Osteocyte (in vitro differentiated cells): Measurements from ENCODE around the gene DPEP3. TPM values are rescaled to one million over a fixed set of nuclear protein-coding genes. Genes with fewer than 3 reads are reported as not detected.
A peak's percentile ranks its signal among the peaks of the same experiment; 100 is the strongest.

Source experiments
- DNase-seq: peaks from one replicate; pipeline ENCODE4 v3.0.0; 2021; ENCODE audit warnings: mixed read lengths; ENCODE audit not compliant: unreplicated experiment; ENCODE audit errors: extremely low spot score
- H3K27ac Mint-ChIP-seq: one replicate; pipeline ENCODE4 v1.8.0; 2021; ENCODE audit warnings: mild to moderate bottlenecking, mixed read lengths; ENCODE audit not compliant: unreplicated experiment
- H3K27me3 Mint-ChIP-seq: one replicate; pipeline ENCODE4 v1.8.0; 2021; ENCODE audit warnings: mixed read lengths; ENCODE audit not compliant: unreplicated experiment
- H3K36me3 Mint-ChIP-seq: one replicate; pipeline ENCODE4 v1.8.0; 2021; ENCODE audit warnings: mixed read lengths; ENCODE audit not compliant: unreplicated experiment
- H3K4me1 Mint-ChIP-seq: one replicate; pipeline ENCODE4 v1.8.0; 2021; ENCODE audit warnings: mixed read lengths; ENCODE audit not compliant: unreplicated experiment
- H3K4me3 Mint-ChIP-seq: one replicate; pipeline ENCODE4 v1.8.0; 2021; ENCODE audit warnings: mild to moderate bottlenecking, moderate library complexity, mixed read lengths; ENCODE audit not compliant: unreplicated experiment
- H3K9me3 Mint-ChIP-seq: one replicate; pipeline ENCODE4 v1.8.0; 2021; ENCODE audit warnings: mixed read lengths; ENCODE audit not compliant: unreplicated experiment
- total RNA-seq: library from RNA; stranded (reverse); gene quantifications from 2 replicates; pipeline ENCODE4 v1.2.1, GENCODE V29; 2021
- TF ChIP-seq, protein P1 (sequence below): fragments of 200-600 bp; sonication (generic); IDR thresholded peaks from 2 replicates; pipeline ENCODE4 v1.5.0; 2021; ENCODE audit warnings: antibody characterized with exemption, mild to moderate bottlenecking, moderate library complexity

Gene DPEP3
- total RNA-seq, 1 donor from 2014 or later = not detected

DNA sequence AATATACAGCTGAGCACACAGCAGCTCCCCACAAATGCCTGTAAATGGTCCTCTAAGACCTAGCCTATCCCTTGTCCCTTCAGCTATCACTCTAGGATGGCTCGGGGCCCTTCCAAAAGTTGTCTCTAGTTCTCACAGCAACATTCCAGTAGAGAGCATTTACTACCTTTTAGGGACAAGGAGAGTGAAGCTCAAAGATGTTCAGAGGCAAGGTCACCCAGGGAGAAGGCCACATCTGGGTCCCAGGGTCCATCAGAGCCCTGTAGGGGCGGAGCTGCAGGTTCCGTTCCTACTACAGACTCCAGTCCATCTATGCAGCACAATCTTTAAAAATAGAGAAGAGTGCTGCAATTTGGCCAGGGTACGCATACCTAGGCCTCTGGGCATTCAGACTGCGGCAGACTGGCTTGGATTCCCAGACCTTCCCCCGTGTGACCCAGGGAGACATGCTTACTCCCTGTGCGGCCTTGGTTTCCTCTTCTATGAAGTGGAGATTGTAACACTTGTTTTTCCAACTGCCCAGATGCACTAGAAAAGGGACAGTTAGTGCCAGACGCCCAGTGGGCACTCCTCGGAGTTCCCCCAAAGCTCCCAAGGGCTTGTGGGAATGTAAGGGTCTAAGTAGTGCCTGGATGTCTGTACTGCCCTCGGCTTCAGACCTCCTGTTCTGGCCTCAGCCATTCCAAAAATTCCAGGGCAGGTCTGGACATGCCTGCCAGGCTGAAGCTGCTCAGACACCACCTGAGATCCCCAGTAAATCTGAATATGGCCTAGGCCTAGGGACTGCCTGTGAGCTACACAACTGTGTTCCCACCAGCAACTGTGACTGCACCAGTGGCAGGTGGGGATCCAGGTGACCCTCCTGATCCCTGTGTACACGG lies 14.4 kb downstream of the DPEP3 start:
- no peak for DNase-seq
- Mint-ChIP-seq H3K27ac (peak overlapping the region; percentile 95), H3K4me1 (peaks cover 42% of the 10 kb centered on the region), H3K4me3 (peak overlapping the region; percentile 96), H3K36me3 (peaks cover 21% of the 10 kb centered on the region), H3K9me3 (no peaks in the 10 kb centered on the region), H3K27me3 (no peaks in the 10 kb centered on the region)
- TF ChIP-seq, protein P1, sequence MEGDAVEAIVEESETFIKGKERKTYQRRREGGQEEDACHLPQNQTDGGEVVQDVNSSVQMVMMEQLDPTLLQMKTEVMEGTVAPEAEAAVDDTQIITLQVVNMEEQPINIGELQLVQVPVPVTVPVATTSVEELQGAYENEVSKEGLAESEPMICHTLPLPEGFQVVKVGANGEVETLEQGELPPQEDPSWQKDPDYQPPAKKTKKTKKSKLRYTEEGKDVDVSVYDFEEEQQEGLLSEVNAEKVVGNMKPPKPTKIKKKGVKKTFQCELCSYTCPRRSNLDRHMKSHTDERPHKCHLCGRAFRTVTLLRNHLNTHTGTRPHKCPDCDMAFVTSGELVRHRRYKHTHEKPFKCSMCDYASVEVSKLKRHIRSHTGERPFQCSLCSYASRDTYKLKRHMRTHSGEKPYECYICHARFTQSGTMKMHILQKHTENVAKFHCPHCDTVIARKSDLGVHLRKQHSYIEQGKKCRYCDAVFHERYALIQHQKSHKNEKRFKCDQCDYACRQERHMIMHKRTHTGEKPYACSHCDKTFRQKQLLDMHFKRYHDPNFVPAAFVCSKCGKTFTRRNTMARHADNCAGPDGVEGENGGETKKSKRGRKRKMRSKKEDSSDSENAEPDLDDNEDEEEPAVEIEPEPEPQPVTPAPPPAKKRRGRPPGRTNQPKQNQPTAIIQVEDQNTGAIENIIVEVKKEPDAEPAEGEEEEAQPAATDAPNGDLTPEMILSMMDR = no peak

DNA sequence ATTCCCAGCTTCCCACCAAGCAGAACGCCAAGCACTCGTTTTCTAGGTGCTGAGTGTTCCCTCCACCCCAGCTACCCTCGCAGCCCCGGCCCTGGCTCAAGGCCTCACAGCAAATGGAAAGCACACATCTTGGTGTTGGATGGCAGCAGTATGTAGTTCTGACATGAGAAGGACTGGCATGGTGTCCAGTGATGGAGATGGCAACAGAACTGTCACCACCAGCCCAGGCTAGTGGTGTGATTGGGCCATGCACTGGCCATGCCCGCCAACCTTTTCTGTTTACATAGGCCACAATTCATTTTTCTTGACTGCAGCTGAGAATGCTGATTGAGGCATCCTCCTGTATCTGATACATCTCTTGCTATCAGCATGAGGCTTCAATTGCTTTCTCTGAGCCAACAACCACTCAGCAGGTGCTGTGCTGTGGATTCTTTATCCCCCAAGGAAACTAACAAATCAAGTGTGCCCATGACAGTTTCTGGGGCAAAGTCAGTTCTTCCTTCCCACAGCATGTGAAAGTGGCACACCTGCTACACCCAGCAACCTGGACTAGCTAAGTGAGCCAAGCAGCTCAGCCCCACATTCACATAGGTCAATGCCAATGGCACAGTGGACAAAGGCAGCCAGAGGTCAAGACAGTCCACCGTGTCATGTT lies 15.7 kb downstream of the DPEP3 start:
- Mint-ChIP-seq H3K36me3 (peaks cover 25% of the 10 kb centered on the region), H3K9me3 (no peaks in the 10 kb centered on the region), H3K27me3 (no peaks in the 10 kb centered on the region), H3K4me1 (peaks cover 53% of the 10 kb centered on the region), H3K27ac (no peak overlapping the region), H3K4me3 (no peak overlapping the region)
- DNase-seq = no peak
- TF ChIP-seq, protein P1 = no peak

DNA sequence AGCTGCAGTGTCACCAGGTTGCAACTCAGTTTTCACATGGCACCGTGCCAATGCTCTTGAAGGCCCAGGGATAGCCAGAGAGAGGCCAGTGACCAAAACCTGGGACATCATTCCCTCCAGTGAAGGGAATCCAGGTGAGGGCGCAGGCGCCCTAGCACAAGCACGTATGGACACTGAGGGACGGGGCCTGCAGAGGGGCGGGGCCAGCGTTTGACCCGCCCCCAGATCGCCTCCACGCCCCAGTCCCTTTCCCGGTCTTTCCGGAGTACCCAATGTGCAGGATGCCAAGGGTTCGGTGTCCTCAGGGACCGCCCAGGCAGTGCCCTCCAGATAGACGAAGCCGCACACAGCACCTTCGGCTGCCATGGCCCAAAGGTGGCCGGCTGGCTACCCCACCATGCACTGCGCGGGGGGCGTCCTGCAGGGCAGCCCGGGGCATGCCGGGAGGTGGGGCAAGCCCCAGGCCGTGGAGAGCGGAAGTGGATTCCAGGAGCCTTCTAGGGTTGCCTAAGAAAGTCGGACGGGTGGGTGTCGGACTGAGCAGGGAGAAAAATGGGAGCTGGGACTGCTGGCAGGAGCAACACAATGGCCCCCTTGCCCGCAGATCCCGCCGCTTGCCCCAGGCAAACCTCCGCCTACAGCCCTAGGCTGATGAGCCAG lies 16.5 kb downstream of the DPEP3 start:
- no peaks in the 10 kb centered on the region for H3K9me3 Mint-ChIP-seq
- TF ChIP-seq, protein P1 = no peak
- peaks cover 57% of the 10 kb centered on the region for H3K4me1 Mint-ChIP-seq
- H3K27ac Mint-ChIP-seq = no peak overlapping the region
- no peaks in the 10 kb centered on the region for H3K27me3 Mint-ChIP-seq
- no peak overlapping the region for H3K4me3 Mint-ChIP-seq
- no peak for DNase-seq
- peaks cover 25% of the 10 kb centered on the region for H3K36me3 Mint-ChIP-seq

DNA sequence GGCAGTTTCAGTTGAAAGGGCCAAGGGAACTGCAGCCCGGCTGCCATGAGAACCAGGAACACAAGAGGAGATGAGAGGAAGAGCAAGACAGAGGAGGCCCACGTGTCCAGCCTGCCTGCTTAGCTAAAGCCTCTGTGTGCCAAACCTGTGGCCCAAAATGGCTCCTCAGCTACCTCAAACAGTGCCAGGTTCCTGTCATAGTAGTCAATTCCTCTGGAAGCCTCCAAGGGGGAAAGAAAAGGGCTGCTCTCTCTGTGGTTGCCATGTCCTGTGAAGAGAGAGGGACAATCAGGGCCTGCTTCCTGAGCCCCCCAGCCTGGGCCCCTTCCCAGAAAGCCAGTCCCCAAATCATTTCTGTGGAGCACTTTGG lies 17.0 kb downstream of the DPEP3 start:
- Mint-ChIP-seq H3K9me3 (no peaks in the 10 kb centered on the region), H3K27me3 (no peaks in the 10 kb centered on the region), H3K4me1 (peaks cover 57% of the 10 kb centered on the region), H3K27ac (no peak overlapping the region), H3K36me3 (peaks cover 29% of the 10 kb centered on the region), H3K4me3 (no peak overlapping the region)
- no peak for DNase-seq
- TF ChIP-seq, protein P1 = no peak

GRCh38 chr16:67962135-67962534 lies 18.2 kb downstream of the DPEP3 start:
- DNase-seq = no peak
- Mint-ChIP-seq H3K4me3 (no peak overlapping the region), H3K4me1 (peaks cover 56% of the 10 kb centered on the region), H3K27ac (no peak overlapping the region), H3K36me3 (peaks cover 34% of the 10 kb centered on the region), H3K9me3 (no peaks in the 10 kb centered on the region), H3K27me3 (no peaks in the 10 kb centered on the region)
- TF ChIP-seq, protein P1 = no peak
